BE2C (cell line): Measurements from ENCODE around the gene NUDT2.

Experiments used
- DNase-seq: peaks from one replicate; pipeline ENCODE4 v3.0.0-alpha.2; 2020
- H3K27me3 ChIP-seq: fragments of 250-450 bp; sonication (Bioruptor Pico); 2 replicates; pipeline ENCODE4 v1.5.1; 2020; ENCODE audit warnings: mild to moderate bottlenecking
- H3K36me3 ChIP-seq: fragments of 250-450 bp; sonication (Bioruptor Pico); 2 replicates; pipeline ENCODE4 v1.5.1; 2020; ENCODE audit warnings: mild to moderate bottlenecking
- H3K4me1 ChIP-seq: fragments of 250-450 bp; sonication (Bioruptor Pico); 2 replicates; pipeline ENCODE4 v1.5.1; 2020
- H3K4me3 ChIP-seq: 2 replicates; pipeline ENCODE4 v1.5.1; 2011; ENCODE audit warnings: low read depth, low read length
- H3K9me3 ChIP-seq: fragments of 250-450 bp; sonication (Bioruptor Pico); 2 replicates; pipeline ENCODE4 v1.5.1; 2020
- CTCF ChIP-seq: IDR thresholded peaks from 2 replicates; pipeline ENCODE4 v1.5.1; 2012; ENCODE audit warnings: mild to moderate bottlenecking, low read depth, low read length

The NUDT2 gene

GRCh38 chr9:34380034-34380510 lies 50.7 kb downstream of the NUDT2 start:
- TF ChIP-seq CTCF = no peak
- H3K27me3 ChIP-seq = no peaks in the 10 kb centered on the region
- DNase-seq = no peak
- no peak overlapping the region for H3K4me3 ChIP-seq
- no peaks in the 10 kb centered on the region for H3K36me3 ChIP-seq
- H3K4me1 ChIP-seq = no peaks in the 10 kb centered on the region
- H3K9me3 ChIP-seq = no peaks in the 10 kb centered on the region

- no peaks in the 10 kb centered on the region for H3K4me1 ChIP-seq
- H3K4me3 ChIP-seq = no peak overlapping the region
- no peaks in the 10 kb centered on the region for H3K36me3 ChIP-seq
- DNase-seq = peak; percentile 34
- no peaks in the 10 kb centered on the region for H3K27me3 ChIP-seq
- no peaks in the 10 kb centered on the region for H3K9me3 ChIP-seq
- no peak for TF ChIP-seq CTCF
Observed at GRCh38 chr9:34380511-34381315, 51.3 kb downstream of the NUDT2 start.

- no peak for DNase-seq
- Histone ChIP-seq H3K9me3 (no peaks in the 10 kb centered on the region), H3K4me1 (no peaks in the 10 kb centered on the region), H3K4me3 (no peak overlapping the region), H3K27me3 (no peaks in the 10 kb centered on the region), H3K36me3 (no peaks in the 10 kb centered on the region)
- TF ChIP-seq CTCF = no peak
Observed at GRCh38 chr9:34381323-34381722, 52.0 kb downstream of the NUDT2 start.

GRCh38 chr9:34382054-34382453 lies 52.7 kb downstream of the NUDT2 start:
- DNase-seq = no peak
- no peak for TF ChIP-seq CTCF

GRCh38 chr9:34382879-34383278 lies 53.5 kb downstream of the NUDT2 start:
- Histone ChIP-seq H3K27me3 (no peaks in the 10 kb centered on the region), H3K9me3 (no peaks in the 10 kb centered on the region), H3K4me1 (no peaks in the 10 kb centered on the region), H3K36me3 (no peaks in the 10 kb centered on the region), H3K4me3 (no peak overlapping the region)
- no peak for TF ChIP-seq CTCF
- DNase-seq = no peak

More at GRCh38 chr9:34382054-34382453, 52.7 kb downstream of the NUDT2 start:
- Histone ChIP-seq H3K4me1 (no peaks in the 10 kb centered on the region), H3K4me3 (no peak overlapping the region), H3K27me3 (no peaks in the 10 kb centered on the region), H3K9me3 (no peaks in the 10 kb centered on the region), H3K36me3 (no peaks in the 10 kb centered on the region)

GRCh38 chr9:34383904-34384303 lies 54.5 kb downstream of the NUDT2 start:
- no peak for TF ChIP-seq CTCF
- H3K27me3 ChIP-seq = no peaks in the 10 kb centered on the region
- no peak overlapping the region for H3K4me3 ChIP-seq
- no peaks in the 10 kb centered on the region for H3K9me3 ChIP-seq
- no peak for DNase-seq
- H3K4me1 ChIP-seq = no peaks in the 10 kb centered on the region
- no peaks in the 10 kb centered on the region for H3K36me3 ChIP-seq
